ENCODE measurements around the gene TMEM59.

The TMEM59 gene

DNA sequence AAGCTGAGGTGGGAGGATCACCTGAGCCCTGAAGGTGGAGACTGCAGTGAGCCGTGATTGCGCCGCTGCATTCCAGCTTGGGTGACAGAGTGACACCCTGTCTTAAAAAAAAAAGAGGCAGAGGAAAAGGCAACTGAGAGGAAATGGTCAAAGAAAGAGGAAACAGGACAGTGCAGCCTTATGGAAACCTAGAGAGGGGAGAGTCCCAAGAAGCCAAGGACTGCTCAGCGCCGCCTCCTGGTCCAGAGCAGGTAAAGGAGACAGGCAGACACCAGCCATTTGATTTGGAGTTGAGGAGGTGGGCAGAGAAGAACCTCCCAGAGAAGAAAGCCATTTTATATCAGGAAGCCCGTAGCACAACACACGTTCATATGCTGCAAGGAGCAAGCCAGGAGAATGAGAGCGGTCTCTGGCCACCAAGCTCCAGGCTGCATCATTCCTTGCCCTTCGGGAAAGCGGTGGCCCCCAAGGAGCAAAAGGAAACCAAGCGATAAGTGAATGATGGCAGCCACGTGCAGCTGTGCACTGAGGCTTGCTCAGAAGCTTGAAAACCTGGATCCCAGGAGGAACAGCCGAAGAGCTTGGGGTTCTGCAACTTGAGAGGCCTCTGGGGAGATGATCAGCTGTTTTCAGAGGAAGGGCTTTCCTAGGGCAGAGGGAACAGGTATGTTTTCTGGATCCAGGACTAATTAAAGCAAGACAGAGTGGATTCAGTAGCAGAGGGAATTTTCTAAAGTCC lies 73.1 kb downstream of the TMEM59 start:
- DNase-seq: no peak
